Hindlimb muscle (tissue), 1 donor: ENCODE data around the gene INSIG1. TPM values are rescaled to one million over a fixed set of nuclear protein-coding genes. Genes with fewer than 3 reads are reported as not detected.

ENCODE experiments used
- DNase-seq: peaks from one replicate; pipeline ENCODE4 v3.0.0-alpha.2; 2013
- polyA plus RNA-seq: library from polyadenylated mRNA; unstranded; fragments of 120-200 nt; gene quantifications from one replicate; pipeline ENCODE4 v1.2.1, GENCODE V29; 2013; ENCODE audit not compliant: insufficient read length

Gene INSIG1
- polyA plus RNA-seq, 1 donor: 21.0 TPM

DNA sequence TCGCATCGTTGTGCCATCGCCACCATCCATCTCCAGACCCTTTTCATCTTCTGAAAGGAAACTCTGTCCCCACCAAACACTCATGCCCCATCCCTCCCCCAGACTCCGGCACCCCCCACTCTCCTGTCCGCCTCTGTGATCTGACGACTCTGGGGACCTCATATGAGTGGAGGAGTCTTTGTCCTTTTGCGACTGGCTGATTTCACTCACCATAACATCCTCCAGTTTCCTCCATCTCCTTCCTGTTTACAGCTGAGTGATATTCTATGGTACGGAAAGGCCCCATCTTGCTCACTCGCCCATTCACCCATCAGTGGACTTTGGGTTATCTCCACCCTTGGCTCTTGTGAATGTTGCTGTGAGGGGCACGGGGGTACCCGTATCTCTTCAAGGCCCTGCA is 11.8 kb upstream of the INSIG1 start:
- no peak for DNase-seq

GRCh38 chr7:155286686-155287085 is 11.0 kb upstream of the INSIG1 start:
- DNase-seq: no peak

DNA sequence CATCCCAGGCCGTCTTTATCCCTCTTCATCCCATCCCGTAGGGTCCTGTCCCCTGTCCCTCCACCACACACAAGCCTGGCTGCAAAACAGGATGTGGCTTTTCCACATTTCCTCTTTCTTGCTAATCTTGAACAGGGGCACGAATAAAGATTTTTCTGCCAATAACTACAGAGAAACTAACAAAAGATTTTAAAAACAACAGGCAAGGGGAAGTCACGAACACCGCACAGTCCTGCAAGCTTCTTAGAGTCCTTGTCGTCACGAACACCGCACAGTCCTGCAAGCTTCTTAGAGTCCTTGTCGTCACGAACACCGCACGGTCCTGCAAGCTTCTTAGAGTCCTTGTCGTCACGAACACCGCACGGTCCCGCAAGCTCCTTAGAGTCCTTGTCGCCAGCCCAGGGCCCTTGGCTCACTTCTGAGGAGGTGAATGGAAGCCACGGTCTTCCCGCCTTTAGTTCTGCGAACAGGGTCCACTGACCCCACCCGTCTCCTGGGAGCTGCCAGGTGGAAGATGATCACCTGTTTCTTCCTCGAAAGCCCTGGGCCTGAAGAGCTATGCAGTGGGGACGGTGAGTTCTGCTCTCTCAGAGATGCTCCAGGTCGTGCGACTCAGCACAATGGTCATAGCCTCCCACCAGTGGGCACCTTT is 10.3 kb upstream of the INSIG1 start:
- DNase-seq: no peak

DNA sequence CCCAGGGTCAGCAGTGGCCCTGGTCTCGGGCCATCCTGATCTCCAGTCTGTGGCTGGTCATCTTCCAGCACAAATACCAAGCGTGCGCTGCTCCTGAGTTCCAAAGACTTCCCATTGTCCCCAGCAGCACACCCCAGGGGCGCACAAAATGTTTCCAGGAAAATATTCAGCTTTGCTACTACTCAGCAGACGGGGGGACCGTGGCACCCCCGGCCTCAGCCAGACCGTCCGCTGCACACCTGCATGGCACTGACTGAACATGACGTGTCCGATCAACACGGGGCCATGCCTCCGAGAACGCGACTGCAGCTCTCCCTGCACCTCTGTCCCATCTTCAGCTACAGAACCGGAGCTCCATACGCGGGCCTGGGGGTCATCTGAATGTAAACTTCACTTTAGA is 9.6 kb upstream of the INSIG1 start:
- DNase-seq: no peak

- DNase-seq: no peak
These were observed 8.6 kb upstream of the INSIG1 start for GRCh38 chr7:155289107-155289506.

DNA sequence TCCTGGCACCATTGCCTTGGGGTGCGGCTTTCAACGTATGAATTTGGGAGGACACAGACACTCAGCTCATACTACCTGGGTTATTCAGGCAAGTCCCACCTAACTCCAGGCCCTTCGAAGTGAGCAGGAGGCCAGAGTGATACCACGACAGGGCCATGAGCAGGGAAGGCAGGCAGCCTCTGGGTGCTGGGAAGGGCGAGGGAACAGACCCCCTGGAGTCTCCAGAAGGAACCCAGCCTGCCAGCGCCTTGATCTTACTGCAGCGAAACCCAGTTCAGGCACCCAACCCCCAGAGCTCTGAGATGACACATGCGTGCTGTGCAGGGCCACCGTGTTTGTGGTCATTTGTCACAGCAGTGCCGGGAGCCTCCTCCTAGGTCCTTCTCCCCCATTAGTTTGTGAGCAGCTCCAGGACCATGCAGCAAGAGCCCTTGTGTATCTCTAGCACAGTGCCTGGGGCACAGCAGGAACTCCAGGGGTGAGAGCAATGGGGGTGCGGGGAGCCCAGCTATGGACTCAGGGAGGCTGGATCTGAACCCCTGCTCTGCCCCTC is 7.7 kb upstream of the INSIG1 start:
- DNase-seq: no peak

- DNase-seq: no peak
These were observed 6.6 kb upstream of the INSIG1 start for GRCh38 chr7:155291045-155291530.

DNA sequence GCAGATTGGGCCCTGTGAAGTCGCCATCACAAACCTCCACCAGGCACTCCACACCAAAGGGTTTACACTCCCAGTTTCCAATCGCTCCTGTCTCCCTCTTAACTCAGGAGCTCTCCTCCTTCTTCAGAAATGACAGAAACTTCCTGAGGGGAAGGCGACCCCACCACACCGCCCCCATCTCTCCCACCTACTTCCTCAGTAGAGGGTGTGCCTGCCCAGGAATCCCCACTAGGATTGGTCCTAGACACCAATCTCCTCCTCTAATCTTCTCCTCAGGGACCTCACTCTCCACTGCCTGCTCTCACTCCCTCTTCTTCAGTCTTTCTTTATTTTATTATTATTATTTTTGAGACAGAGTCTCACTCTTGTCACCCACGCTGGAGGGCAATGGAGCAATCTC is 5.9 kb upstream of the INSIG1 start:
- no peak for DNase-seq

- DNase-seq: no peak
These were observed 4.9 kb upstream of the INSIG1 start for GRCh38 chr7:155292680-155293226.

GRCh38 chr7:155293721-155294510 is 3.8 kb upstream of the INSIG1 start:
- no peak for DNase-seq

- DNase-seq: no peak
These were observed 3.2 kb upstream of the INSIG1 start for GRCh38 chr7:155294511-155294778.

GRCh38 chr7:155295511-155295910 is 2.2 kb upstream of the INSIG1 start:
- DNase-seq: no peak

GRCh38 chr7:155296006-155296787 is 1.5 kb upstream of the INSIG1 start:
- DNase-seq: no peak

GRCh38 chr7:155296788-155297516 is 726 bp upstream of the INSIG1 start:
- DNase-seq: peak; percentile 58

DNA sequence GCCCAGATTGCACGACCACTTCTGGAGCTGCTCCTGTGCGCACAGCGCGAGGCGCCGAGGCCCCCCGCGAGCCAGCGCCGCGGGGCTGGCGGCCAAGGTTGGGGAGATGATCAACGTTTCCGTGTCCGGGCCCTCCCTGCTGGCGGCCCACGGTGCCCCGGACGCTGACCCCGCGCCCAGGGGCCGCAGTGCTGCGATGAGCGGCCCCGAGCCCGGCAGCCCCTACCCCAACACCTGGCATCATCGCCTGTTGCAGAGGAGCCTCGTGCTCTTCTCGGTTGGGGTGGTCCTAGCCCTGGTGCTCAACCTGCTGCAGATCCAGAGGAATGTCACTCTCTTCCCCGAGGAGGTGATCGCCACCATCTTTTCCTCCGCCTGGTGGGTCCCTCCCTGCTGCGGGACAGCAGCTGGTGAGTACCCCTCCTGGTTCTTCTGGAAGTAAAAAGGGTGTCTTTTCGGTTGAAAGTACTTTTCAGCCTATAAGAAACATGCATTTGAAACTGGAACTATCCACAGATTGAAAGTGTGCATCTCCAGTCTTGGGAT is 683 bp downstream of the INSIG1 start:
- DNase-seq: peak; percentile 42

GRCh38 chr7:155298834-155299534 is 1.3 kb downstream of the INSIG1 start:
- peak; percentile 87 for DNase-seq

- no peak for DNase-seq
These were observed 2.0 kb downstream of the INSIG1 start for GRCh38 chr7:155299535-155300202.

- DNase-seq: no peak
These were observed 3.2 kb downstream of the INSIG1 start for GRCh38 chr7:155300641-155301452.

GRCh38 chr7:155303039-155303593 is 5.4 kb downstream of the INSIG1 start:
- DNase-seq: no peak
